ENCODE measurements around the gene BCL11A.

- no peak for TF ChIP-seq EZH2 (IDR thresholded peaks at IDR 0.05; ENCODE audit: insufficient read depth, poor library complexity, severe bottlenecking)
- TF ChIP-seq EZH2phosphoT487 (IDR thresholded peaks at IDR 0.05; ENCODE audit: insufficient read depth, low read depth): no peak
Observed at GRCh38 chr2:60446413-60447267, 106.8 kb downstream of the BCL11A start.

All from GM23248 (cell line).